H1 (cell line): Measurements from ENCODE around the gene CDKN2AIP. TPM values are rescaled to one million over a fixed set of nuclear protein-coding genes. Genes with fewer than 3 reads are reported as not detected.

Experiments
- CTCF ChIA-PET: fragments of 300-600 bp; sonication (Branson Sonifier 250); formaldehyde crosslinking; loops from one replicate; lab custom pipeline; 2021; ENCODE audit not compliant: partially characterized antibody; lab: Charles Lee
- POLR2A ChIA-PET: fragments of 300-600 bp; sonication (Branson Sonifier 250); formaldehyde crosslinking; loops from one replicate; lab custom pipeline; 2021; ENCODE audit warnings: inconsistent platforms; ENCODE audit not compliant: partially characterized antibody; lab: Charles Lee
- DNase-seq, 2 experiments: peaks; one replicate each; pipeline versions ENCODE4 v3.0.0 to v3.0.0-alpha.2; 2010 to 2022; ENCODE audit warnings: low spot score in 2 of 2, low read depth in 1 of 2, mixed read lengths in 1 of 2
- FAIRE-seq: peaks from 2 replicates; lab custom pipeline; 2011; peaks lifted over from hg19 to GRCh38; lab: Jason Lieb, UNC
- H2AFZ ChIP-seq: 2 replicates; pipeline ENCODE4 v1.8.1; 2012; ENCODE audit warnings: low read length, inconsistent platforms
- H2AK5ac ChIP-seq: 2 replicates; pipeline ENCODE4 v1.6.1; 2013; ENCODE audit warnings: low read depth, low read length
- H2BK120ac ChIP-seq: replicated peaks from 2 replicates; pipeline ENCODE3; 2013; ENCODE audit warnings: low read depth, low read length, inconsistent platforms
- H2BK12ac ChIP-seq: 2 replicates; pipeline ENCODE4 v1.6.1; 2013; ENCODE audit warnings: low read depth, low read length
- H2BK15ac ChIP-seq: 2 replicates; pipeline ENCODE4 v1.6.1; 2013; ENCODE audit warnings: low read length
- H2BK20ac ChIP-seq: 2 replicates; pipeline ENCODE4 v1.6.1; 2013; ENCODE audit warnings: low read length
- H2BK5ac ChIP-seq: 2 replicates; pipeline ENCODE4 v1.6.1; 2013; ENCODE audit warnings: low read depth, low read length
- H3K14ac ChIP-seq: 2 replicates; pipeline ENCODE4 v1.6.1; 2013; ENCODE audit warnings: inconsistent platforms; ENCODE audit not compliant: insufficient read length
- H3K18ac ChIP-seq: 2 replicates; pipeline ENCODE4 v1.6.1; 2013; ENCODE audit warnings: low read length; ENCODE audit errors: extremely low read depth
- H3K23ac ChIP-seq: 2 replicates; pipeline ENCODE4 v1.6.1; 2013; ENCODE audit warnings: inconsistent platforms; ENCODE audit not compliant: insufficient read length
- H3K23me2 ChIP-seq: 2 replicates; pipeline ENCODE4 v1.6.1; 2013; ENCODE audit warnings: low read depth, low read length
- H3K27ac ChIP-seq: 2 replicates; pipeline ENCODE4 v1.6.1; 2011; ENCODE audit warnings: low read depth, low read length, inconsistent platforms
- H3K27me3 ChIP-seq, 4 experiments: replicated peaks in 1 of 4; 1 replicate in 1 of 4; 2 replicates in 3 of 4; pipeline versions ENCODE4 v1.6.1 to v1.8.1; 2011 to 2013; ENCODE audit warnings: low read length in 3 of 4, mild to moderate bottlenecking in 3 of 4, inconsistent platforms in 2 of 4, mixed read lengths in 2 of 4, moderate library complexity in 1 of 4; ENCODE audit not compliant: control insufficient read depth in 3 of 4, insufficient read depth in 3 of 4; ENCODE audit errors: extremely low read depth in 1 of 4
- H3K36me3 ChIP-seq, 4 experiments: 2 replicates each; pipeline versions ENCODE4 v1.6.1 to v1.8.1; 2011 to 2013; ENCODE audit warnings: mild to moderate bottlenecking in 4 of 4, low read length in 3 of 4, moderate library complexity in 2 of 4, control low read depth in 1 of 4, inconsistent platforms in 1 of 4; ENCODE audit not compliant: insufficient read depth in 4 of 4, control insufficient read depth in 2 of 4
- H3K4ac ChIP-seq: replicated peaks from 2 replicates; pipeline ENCODE3; 2013; ENCODE audit warnings: low read length, low read depth, mixed read lengths, inconsistent platforms; ENCODE audit not compliant: insufficient read length
- H3K4me1 ChIP-seq, 4 experiments: replicated peaks in 1 of 4; 1 replicate in 1 of 4; 2 replicates in 3 of 4; pipeline versions ENCODE4 v1.6.1 to v1.8.1; 2011 to 2013; ENCODE audit warnings: low read length in 3 of 4, inconsistent platforms in 2 of 4, mixed read lengths in 1 of 4; ENCODE audit not compliant: insufficient read depth in 4 of 4, control insufficient read depth in 3 of 4
- H3K4me2 ChIP-seq, 2 experiments: 2 replicates each; pipeline versions ENCODE4 v1.6.1 to v1.8.1; 2011 to 2013; ENCODE audit warnings: low read depth in 2 of 2, low read length in 2 of 2, control low read depth in 1 of 2, inconsistent platforms in 1 of 2, mild to moderate bottlenecking in 1 of 2; ENCODE audit not compliant: insufficient read depth in 1 of 2
- H3K4me3 ChIP-seq, 4 experiments: fragments of 200-600, 300-600 bp in 1 of 4; sonication (generic), shearing (Covaris generic), sonication (Bioruptor Twin) in 1 of 4; 2 replicates each; pipeline versions ENCODE4 v1.5.1 to v1.8.1; 2011 to 2016; ENCODE audit warnings: low read length in 4 of 4, low read depth in 3 of 4, control low read depth in 2 of 4, inconsistent platforms in 2 of 4, mild to moderate bottlenecking in 2 of 4, mixed read lengths in 1 of 4, moderate library complexity in 1 of 4; ENCODE audit not compliant: insufficient read depth in 2 of 4; ENCODE audit errors: extremely low read depth in 1 of 4
- H3K56ac ChIP-seq: replicated peaks from 2 replicates; pipeline ENCODE3; 2013; ENCODE audit warnings: low read depth, mild to moderate bottlenecking, mixed read lengths, low read length, inconsistent platforms; ENCODE audit not compliant: insufficient read length
- H3K79me1 ChIP-seq: 2 replicates; pipeline ENCODE4 v1.6.1; 2013; ENCODE audit warnings: low read depth, low read length, control low read depth
- H3K79me2 ChIP-seq, 2 experiments: 2 replicates each; pipeline versions ENCODE4 v1.6.1 to v1.8.1; 2012 to 2013; ENCODE audit warnings: low read length in 2 of 2, mild to moderate bottlenecking in 2 of 2, inconsistent platforms in 1 of 2; ENCODE audit not compliant: insufficient read depth in 2 of 2, control insufficient read depth in 1 of 2
- H3K9ac ChIP-seq, 4 experiments: replicated peaks in 1 of 4; 1 replicate in 1 of 4; 2 replicates in 3 of 4; pipeline versions ENCODE4 v1.6.1 to v1.8.1; 2011 to 2013; ENCODE audit warnings: low read depth in 3 of 4, low read length in 3 of 4, control low read depth in 2 of 4, mild to moderate bottlenecking in 2 of 4, moderate library complexity in 2 of 4, inconsistent platforms in 1 of 4; ENCODE audit errors: extremely low read depth in 1 of 4
- H3K9me3 ChIP-seq, 2 experiments: 2 replicates each; pipeline versions ENCODE4 v1.6.1 to v1.8.1; 2012 to 2013; ENCODE audit warnings: mild to moderate bottlenecking in 2 of 2, moderate library complexity in 2 of 2, control low read depth in 1 of 2, inconsistent platforms in 1 of 2, low read depth in 1 of 2, low read length in 1 of 2, mixed read lengths in 1 of 2; ENCODE audit not compliant: insufficient read depth in 2 of 2
- H4K20me1 ChIP-seq, 2 experiments: replicated peaks in 1 of 2; 2 replicates each; pipeline versions ENCODE3 to v1.8.1; 2011 to 2013; ENCODE audit warnings: inconsistent platforms in 2 of 2, low read length in 2 of 2, mild to moderate bottlenecking in 1 of 2; ENCODE audit not compliant: insufficient read depth in 2 of 2, control insufficient read depth in 1 of 2
- H4K5ac ChIP-seq: 2 replicates; pipeline ENCODE4 v1.6.1; 2013; ENCODE audit warnings: low read length, low read depth, mixed read lengths, inconsistent platforms; ENCODE audit not compliant: insufficient read length
- H4K8ac ChIP-seq: 2 replicates; pipeline ENCODE4 v1.8.0; 2013; ENCODE audit warnings: mild to moderate bottlenecking, moderate library complexity, low read length, inconsistent platforms; ENCODE audit not compliant: insufficient read depth; ENCODE audit errors: extremely low read depth
- H4K91ac ChIP-seq: replicated peaks from 2 replicates; pipeline ENCODE3; 2013; ENCODE audit warnings: low read length, mixed read lengths, inconsistent platforms; ENCODE audit not compliant: insufficient read length
- CBX5 ChIP-seq: fragments of 300-800, 300-1000 bp; sonication (generic); IDR thresholded peaks from 2 replicates; pipeline ENCODE4 v1.7.1; 2016; ENCODE audit warnings: antibody characterized with exemption, low read length, low read depth
- CBX8 ChIP-seq: fragments of 300-800, 300-1000 bp; sonication (generic); IDR thresholded peaks from 2 replicates; pipeline ENCODE4 v1.7.1; 2016; ENCODE audit warnings: low read depth, low read length, borderline replicate concordance
- CEBPB ChIP-seq: IDR thresholded peaks from 2 replicates; pipeline ENCODE4 v1.6.1; 2012; ENCODE audit warnings: low read depth, low read length
- CHD2 ChIP-seq: IDR thresholded peaks from 2 replicates; pipeline ENCODE4 v1.6.1; 2012; ENCODE audit warnings: low read length, improper control_type of control experiment
- MAFK ChIP-seq: IDR thresholded peaks from 2 replicates; pipeline ENCODE4 v1.6.1; 2012; ENCODE audit warnings: low read depth, mild to moderate bottlenecking, improper control_type of control experiment, low read length
- SRF ChIP-seq: IDR thresholded peaks from 2 replicates; pipeline ENCODE4 v1.6.1; 2011; ENCODE audit warnings: mild to moderate bottlenecking, low read depth, low read length, moderate library complexity
- SUZ12 ChIP-seq: fragments of 200-600 bp; sonication (generic); IDR thresholded peaks from 2 replicates; pipeline ENCODE4 v1.6.1; 2012; ENCODE audit warnings: mild to moderate bottlenecking, inconsistent platforms, low read length, moderate library complexity, mixed read lengths
- TAF1 ChIP-seq: IDR thresholded peaks from 2 replicates; pipeline ENCODE4 v1.6.1; 2011; ENCODE audit warnings: mild to moderate bottlenecking, low read depth, low read length
- TAF7 ChIP-seq: optimal IDR thresholded peaks from 2 replicates; pipeline ENCODE3; 2011; ENCODE audit warnings: low read depth, mild to moderate bottlenecking, inconsistent platforms, low read length, moderate library complexity, borderline replicate concordance
- WGBS, 2 experiments: shearing (Covaris generic) in 1 of 2; methylation state at CpG; one replicate each; pipeline versions ENCODE4 v1.1.6 to v1.1.7; 2013 to 2015; ENCODE audit warnings: low lambda C conversion rate in 2 of 2, mixed read lengths in 2 of 2, inconsistent platforms in 1 of 2, low coverage in 1 of 2, missing lambda C conversion rate in 1 of 2; ENCODE audit not compliant: insufficient replicate concordance in 2 of 2, insufficient coverage in 1 of 2, insufficient read length in 1 of 2; ENCODE audit errors: extremely low coverage in 1 of 2, missing lambda C conversion rate in 1 of 2; 5-methylcytosine and 5-hydroxymethylcytosine counted together
- polyA plus RNA-seq, 7 experiments: library from polyadenylated mRNA; depleted of rRNA in 3 of 7; stranded (reverse) in 5 of 7; unstranded in 2 of 7; fragments of >200 nt in 5 of 7; fragments of 200-250 nt in 2 of 7; gene quantifications; 1 replicate in 5 of 7; 2 replicates in 1 of 7; 4 replicates in 1 of 7; pipeline versions ENCODE4 v1.2.1 to v1.2.3, GENCODE V29; 2011 to 2013; ENCODE audit warnings: missing spikeins in 2 of 7, mixed read lengths in 2 of 7
- total RNA-seq: library from RNA; stranded (reverse); fragmentation: NEBNext Ultra II Directional; extraction: Animal tissue kit (Norgen Biotek cat#: 25700); gene quantifications from 2 replicates; pipeline ENCODE4 v1.2.1, GENCODE V29; 2021
- TF ChIP-seq, protein P1 (sequence below), 3 experiments: IDR thresholded peaks; 1 replicate in 2 of 3; 2 replicates in 1 of 3; pipeline versions ENCODE4 v1.5.1 to v1.6.1; 2011; ENCODE audit warnings: low read length in 3 of 3, mild to moderate bottlenecking in 3 of 3, inconsistent platforms in 2 of 3, low read depth in 1 of 3, moderate library complexity in 1 of 3; ENCODE audit not compliant: insufficient read depth in 1 of 3; ENCODE audit errors: control extremely low read depth in 1 of 3
- TF ChIP-seq, protein P2 (sequence below): IDR thresholded peaks from 2 replicates; pipeline ENCODE4 v1.6.1; 2012; ENCODE audit warnings: inconsistent platforms

The CDKN2AIP gene
- total and polyA plus RNA-seq, 2 of the 8 experiments (the other 6 are each of a cell fraction or from before 2014, with no cell fraction given): 6.0 to 14.0 TPM

DNA sequence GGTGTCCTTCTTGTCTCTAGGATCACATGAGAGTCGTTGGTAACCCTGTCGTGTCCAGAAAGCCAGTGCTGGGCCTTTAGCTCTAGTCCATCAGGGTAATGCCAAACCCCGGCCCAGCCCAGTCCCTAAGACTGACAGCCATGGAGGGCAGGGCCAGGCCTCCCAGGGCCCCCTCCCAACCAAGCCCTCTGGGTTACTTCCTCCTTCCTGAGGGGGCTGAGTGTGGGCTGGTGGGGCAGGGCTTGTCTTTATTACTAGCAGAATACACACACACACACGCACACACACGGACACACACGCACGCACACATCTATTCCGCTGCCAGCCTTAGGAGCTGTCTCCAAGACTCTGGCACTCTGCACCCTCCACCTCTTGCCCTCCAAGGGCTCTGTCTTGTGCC is 35.6 kb upstream of the CDKN2AIP start:
- no peak overlapping the region for H3K18ac ChIP-seq
- H2BK15ac ChIP-seq: no peak overlapping the region
- no peak overlapping the region for H3K4me3 ChIP-seq
- no peaks in the 10 kb centered on the region for H3K79me1 ChIP-seq
- no peaks in the 10 kb centered on the region for H3K79me2 ChIP-seq
- H4K5ac ChIP-seq: no peak overlapping the region
- peak overlapping the region; percentile 74 for H3K4ac ChIP-seq
- 89% methylated on average over 8 of the region's 8 CpGs; no CpG with 5 or more reads in 1 of the 2 experiments for WGBS, 2 experiments
- no peak overlapping the region for H2BK5ac ChIP-seq
- no peak overlapping the region for H3K27ac ChIP-seq
- no peaks in the 10 kb centered on the region for H3K23me2 ChIP-seq
- H2BK120ac ChIP-seq: no peak overlapping the region
- FAIRE-seq: no peak
- H3K14ac ChIP-seq: no peak overlapping the region
- no peak overlapping the region for H3K23ac ChIP-seq
- POLR2A ChIA-PET: interaction anchor here (0.9 kb wide), 1 partner anchor 15 kb away, joined by 3 read pairs; no protein-coding TSS in a partner anchor
- H2AK5ac ChIP-seq: no peak overlapping the region
- H3K4me2 ChIP-seq: no peak overlapping the region
- H3K9ac ChIP-seq: no peak overlapping the region
- no peaks in the 10 kb centered on the region for H3K27me3 ChIP-seq
- H3K4me1 ChIP-seq: no peaks in the 10 kb centered on the region
- no peak overlapping the region for H2BK20ac ChIP-seq
- DNase-seq: no peak
- no peak overlapping the region for H3K56ac ChIP-seq
- H4K91ac ChIP-seq: no peak overlapping the region
- TF ChIP-seq MAFK (no peak), CBX8 (no peak), TAF7 (no peak), CEBPB (no peak), TAF1 (no peak), CBX5 (no peak), SUZ12 (no peak), CHD2 (no peak), SRF (no peak)
- TF ChIP-seq, protein P1, sequence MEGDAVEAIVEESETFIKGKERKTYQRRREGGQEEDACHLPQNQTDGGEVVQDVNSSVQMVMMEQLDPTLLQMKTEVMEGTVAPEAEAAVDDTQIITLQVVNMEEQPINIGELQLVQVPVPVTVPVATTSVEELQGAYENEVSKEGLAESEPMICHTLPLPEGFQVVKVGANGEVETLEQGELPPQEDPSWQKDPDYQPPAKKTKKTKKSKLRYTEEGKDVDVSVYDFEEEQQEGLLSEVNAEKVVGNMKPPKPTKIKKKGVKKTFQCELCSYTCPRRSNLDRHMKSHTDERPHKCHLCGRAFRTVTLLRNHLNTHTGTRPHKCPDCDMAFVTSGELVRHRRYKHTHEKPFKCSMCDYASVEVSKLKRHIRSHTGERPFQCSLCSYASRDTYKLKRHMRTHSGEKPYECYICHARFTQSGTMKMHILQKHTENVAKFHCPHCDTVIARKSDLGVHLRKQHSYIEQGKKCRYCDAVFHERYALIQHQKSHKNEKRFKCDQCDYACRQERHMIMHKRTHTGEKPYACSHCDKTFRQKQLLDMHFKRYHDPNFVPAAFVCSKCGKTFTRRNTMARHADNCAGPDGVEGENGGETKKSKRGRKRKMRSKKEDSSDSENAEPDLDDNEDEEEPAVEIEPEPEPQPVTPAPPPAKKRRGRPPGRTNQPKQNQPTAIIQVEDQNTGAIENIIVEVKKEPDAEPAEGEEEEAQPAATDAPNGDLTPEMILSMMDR (IDR thresholded peaks at IDR 0.05; ENCODE audit: control extremely low read depth in 1 of 3, insufficient read depth in 1 of 3, low read depth in 1 of 3, low read length in 3 of 3): no peak
- TF ChIP-seq, protein P2, sequence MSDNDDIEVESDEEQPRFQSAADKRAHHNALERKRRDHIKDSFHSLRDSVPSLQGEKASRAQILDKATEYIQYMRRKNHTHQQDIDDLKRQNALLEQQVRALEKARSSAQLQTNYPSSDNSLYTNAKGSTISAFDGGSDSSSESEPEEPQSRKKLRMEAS: no peak
- H2AFZ ChIP-seq: no peak overlapping the region
- H3K9me3 ChIP-seq: no peaks in the 10 kb centered on the region
- no peaks in the 10 kb centered on the region for H4K20me1 ChIP-seq
- CTCF ChIA-PET: interaction anchor here (0.7 to 3.3 kb wide), 7 partner anchors 10 to 692 kb away, joined by 3 to 20 read pairs (median 4); no protein-coding TSS in a partner anchor
- H4K8ac ChIP-seq: no peak overlapping the region; the same call in 1 of the 2 replicates
- H3K36me3 ChIP-seq: no peaks in the 10 kb centered on the region
- H2BK12ac ChIP-seq: no peak overlapping the region; the same call in 1 of the 2 replicates
